HS-5 (cell line): ENCODE data around the gene ZBTB7A.

Experiments
- DNase-seq: peaks from one replicate; pipeline ENCODE4 v3.0.0-alpha.2; 2012; ENCODE audit warnings: low read depth

ZBTB7A gene

GRCh38 chr19:4053423-4054324 is 13.0 kb downstream of the ZBTB7A start:
- no peak for DNase-seq

GRCh38 chr19:4052993-4053422 is 13.7 kb downstream of the ZBTB7A start:
- no peak for DNase-seq

GRCh38 chr19:4052114-4052992 is 14.3 kb downstream of the ZBTB7A start:
- no peak for DNase-seq

- no peak for DNase-seq
Measured at GRCh38 chr19:4051175-4052101, 15.3 kb downstream of the ZBTB7A start.

- no peak for DNase-seq
Measured at GRCh38 chr19:4049432-4049831, 17.3 kb downstream of the ZBTB7A start.

GRCh38 chr19:4046946-4047683 is 19.6 kb downstream of the ZBTB7A start:
- no peak for DNase-seq

GRCh38 chr19:4046362-4046691 is 20.4 kb downstream of the ZBTB7A start:
- DNase-seq = no peak

- DNase-seq = no peak
Measured at GRCh38 chr19:4045597-4046361, 20.9 kb downstream of the ZBTB7A start.

- no peak for DNase-seq
Measured at GRCh38 chr19:4044990-4045465, 21.7 kb downstream of the ZBTB7A start.

GRCh38 chr19:4043966-4044715 is 22.6 kb downstream of the ZBTB7A start:
- no peak for DNase-seq

GRCh38 chr19:4043401-4043800 is 23.3 kb downstream of the ZBTB7A start:
- no peak for DNase-seq

- no peak for DNase-seq
Measured at GRCh38 chr19:4042731-4043082, 24.0 kb downstream of the ZBTB7A start.

GRCh38 chr19:4042064-4042730 is 24.5 kb downstream of the ZBTB7A start:
- no peak for DNase-seq

GRCh38 chr19:4038661-4039423 is 27.9 kb downstream of the ZBTB7A start:
- DNase-seq = no peak

- no peak for DNase-seq
Measured at GRCh38 chr19:4038057-4038456, 28.6 kb downstream of the ZBTB7A start.

- DNase-seq = no peak
Measured at GRCh38 chr19:4037301-4037949, 29.3 kb downstream of the ZBTB7A start.

GRCh38 chr19:4036576-4037300 is 30.0 kb downstream of the ZBTB7A start:
- DNase-seq = no peak
